Thoracic aorta (tissue), 2 donors: ENCODE data around the gene CCDC27. TPM values are rescaled to one million over a fixed set of nuclear protein-coding genes. Genes with fewer than 3 reads are reported as not detected.

Experiments used
- ATAC-seq: fragments of 150-250 bp; one replicate; pipeline ENCODE4 v1.8.0; 2017; ENCODE audit warnings: low read depth; ENCODE audit not compliant: insufficient number of reproducible peaks, low FRiP score
- DNase-seq: peaks from one replicate; pipeline ENCODE4 v3.0.0-alpha.2; 2020; ENCODE audit warnings: low spot score
- H3K27ac ChIP-seq, 2 donors: fragments of 200-600 bp; sonication (generic); 1 replicate in 1 of 2; 2 replicates in 1 of 2; pipeline ENCODE4 v1.5.1; 2016; ENCODE audit warnings: mild to moderate bottlenecking in 2 of 2, moderate library complexity in 2 of 2
- H3K27me3 ChIP-seq: fragments of 200-600 bp; sonication (generic); replicated peaks from 2 replicates; pipeline ENCODE4 v1.6.0; 2016; ENCODE audit warnings: mild to moderate bottlenecking; ENCODE audit not compliant: insufficient read depth
- H3K36me3 ChIP-seq: fragments of 200-600 bp; sonication (generic); one replicate; pipeline ENCODE4 v1.5.1; 2016
- H3K4me1 ChIP-seq, 2 donors: fragments of 200-600 bp; sonication (generic); 1 replicate in 1 of 2; 2 replicates in 1 of 2; pipeline versions ENCODE4 v1.5.1 to v1.6.0; 2016; ENCODE audit warnings: low read depth in 2 of 2, mild to moderate bottlenecking in 1 of 2; ENCODE audit not compliant: control insufficient read depth in 1 of 2
- H3K4me3 ChIP-seq: fragments of 200-600 bp; sonication (generic); 2 replicates; pipeline ENCODE4 v1.5.1; 2016; ENCODE audit warnings: mild to moderate bottlenecking
- H3K9me3 ChIP-seq: fragments of 200-600 bp; sonication (generic); 2 replicates; pipeline ENCODE4 v1.5.1; 2016
- CTCF ChIP-seq: fragments of 200-600 bp; sonication (generic); IDR thresholded peaks from one replicate; pipeline ENCODE4 v1.5.1; 2019; ENCODE audit warnings: antibody characterized with exemption
- total RNA-seq, 2 donors: library from RNA; depleted of rRNA; stranded (reverse); fragments of >200 nt; gene quantifications; one replicate each; pipeline versions ENCODE4 v1.1.0 to v1.2.3, GENCODE V29; 2016

CCDC27 gene
- total RNA-seq, 2 donors from 2014 or later, result not detected

- DNase-seq (no peak), ATAC-seq (no peak)
- no peaks in the 10 kb centered on the region for H3K9me3 ChIP-seq
- no peak overlapping the region for H3K4me3 ChIP-seq
- no peak for TF ChIP-seq CTCF
- no peaks in the 10 kb centered on the region for H3K36me3 ChIP-seq
- no peaks in the 10 kb centered on the region for H3K27me3 ChIP-seq
- no peak overlapping the region for H3K27ac ChIP-seq
- H3K4me1 ChIP-seq, result peaks cover 0 to 8% of the 10 kb centered on the region in 2 donors
Measured at GRCh38 chr1:3710251-3710650, 42.0 kb upstream of the CCDC27 start.

- H3K9me3 ChIP-seq, result no peaks in the 10 kb centered on the region
- peaks cover 0 to 8% of the 10 kb centered on the region in 2 donors for H3K4me1 ChIP-seq
- H3K27ac ChIP-seq, result no peak overlapping the region
- DNase-seq, result no peak
- no peak for TF ChIP-seq CTCF
- no peak for ATAC-seq
- H3K27me3 ChIP-seq, result no peaks in the 10 kb centered on the region
- no peak overlapping the region for H3K4me3 ChIP-seq
- H3K36me3 ChIP-seq, result no peaks in the 10 kb centered on the region
Measured at GRCh38 chr1:3711381-3711779, 40.9 kb upstream of the CCDC27 start.

- no peak for ATAC-seq
- Histone ChIP-seq H3K27ac (no peak overlapping the region), H3K36me3 (no peaks in the 10 kb centered on the region), H3K9me3 (no peaks in the 10 kb centered on the region), H3K4me1 (peaks cover 0 to 8% of the 10 kb centered on the region in 2 donors), H3K27me3 (no peaks in the 10 kb centered on the region), H3K4me3 (no peak overlapping the region)
- no peak for TF ChIP-seq CTCF
- DNase-seq, result no peak
Measured at GRCh38 chr1:3711780-3712451, 40.3 kb upstream of the CCDC27 start.

GRCh38 chr1:3712573-3713535 lies 39.4 kb upstream of the CCDC27 start:
- no peaks in the 10 kb centered on the region for H3K9me3 ChIP-seq
- DNase-seq (no peak), ATAC-seq (no peak)
- H3K27me3 ChIP-seq, result no peaks in the 10 kb centered on the region
- no peak overlapping the region for H3K4me3 ChIP-seq
- H3K27ac ChIP-seq, result no peak overlapping the region
- TF ChIP-seq CTCF, result no peak
- peaks cover 0 to 8% of the 10 kb centered on the region in 2 donors for H3K4me1 ChIP-seq
- H3K36me3 ChIP-seq, result no peaks in the 10 kb centered on the region

- Histone ChIP-seq H3K4me1 (peaks cover 0 to 8% of the 10 kb centered on the region in 2 donors), H3K9me3 (no peaks in the 10 kb centered on the region), H3K27me3 (no peaks in the 10 kb centered on the region), H3K36me3 (no peaks in the 10 kb centered on the region), H3K4me3 (no peak overlapping the region), H3K27ac (no peak overlapping the region)
- TF ChIP-seq CTCF, result no peak
- no peak for ATAC-seq
- no peak for DNase-seq
Measured at GRCh38 chr1:3713840-3714239, 38.4 kb upstream of the CCDC27 start.
